Measurements from ENCODE around the gene CEP72.

Gene CEP72

DNA sequence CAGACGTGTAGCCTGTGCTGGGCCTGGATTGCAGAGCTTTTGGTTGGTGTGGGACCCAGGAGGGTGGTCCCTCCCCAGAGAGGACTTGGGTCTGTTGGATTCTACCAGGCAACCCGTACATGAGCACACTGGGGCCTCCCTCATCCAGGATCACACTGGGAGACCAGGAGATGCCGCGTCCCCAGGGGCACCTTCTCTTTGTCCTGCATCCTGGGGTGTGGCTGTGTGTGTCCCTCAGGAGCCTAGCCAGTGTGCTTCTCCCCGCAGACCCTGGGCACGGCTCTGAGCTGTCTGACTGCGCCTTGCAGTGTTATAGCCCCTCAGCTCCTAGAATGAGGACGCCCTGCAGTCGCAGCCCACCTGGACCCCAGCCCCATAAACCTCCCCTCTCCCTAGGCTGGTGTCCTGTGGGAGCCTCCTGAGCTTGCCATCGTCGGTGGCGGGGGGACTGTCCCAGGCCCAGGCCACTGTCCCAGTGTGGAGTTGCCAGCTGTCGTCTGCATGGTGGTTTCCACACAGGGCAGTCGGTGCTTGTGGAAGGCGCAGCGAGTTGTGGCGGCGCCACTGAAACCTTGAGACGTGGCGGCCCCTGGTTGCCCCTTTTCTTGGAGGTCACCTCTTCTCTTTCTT lies 27.6 kb downstream of the CEP72 start:
- no peak for DNase-seq

DNA sequence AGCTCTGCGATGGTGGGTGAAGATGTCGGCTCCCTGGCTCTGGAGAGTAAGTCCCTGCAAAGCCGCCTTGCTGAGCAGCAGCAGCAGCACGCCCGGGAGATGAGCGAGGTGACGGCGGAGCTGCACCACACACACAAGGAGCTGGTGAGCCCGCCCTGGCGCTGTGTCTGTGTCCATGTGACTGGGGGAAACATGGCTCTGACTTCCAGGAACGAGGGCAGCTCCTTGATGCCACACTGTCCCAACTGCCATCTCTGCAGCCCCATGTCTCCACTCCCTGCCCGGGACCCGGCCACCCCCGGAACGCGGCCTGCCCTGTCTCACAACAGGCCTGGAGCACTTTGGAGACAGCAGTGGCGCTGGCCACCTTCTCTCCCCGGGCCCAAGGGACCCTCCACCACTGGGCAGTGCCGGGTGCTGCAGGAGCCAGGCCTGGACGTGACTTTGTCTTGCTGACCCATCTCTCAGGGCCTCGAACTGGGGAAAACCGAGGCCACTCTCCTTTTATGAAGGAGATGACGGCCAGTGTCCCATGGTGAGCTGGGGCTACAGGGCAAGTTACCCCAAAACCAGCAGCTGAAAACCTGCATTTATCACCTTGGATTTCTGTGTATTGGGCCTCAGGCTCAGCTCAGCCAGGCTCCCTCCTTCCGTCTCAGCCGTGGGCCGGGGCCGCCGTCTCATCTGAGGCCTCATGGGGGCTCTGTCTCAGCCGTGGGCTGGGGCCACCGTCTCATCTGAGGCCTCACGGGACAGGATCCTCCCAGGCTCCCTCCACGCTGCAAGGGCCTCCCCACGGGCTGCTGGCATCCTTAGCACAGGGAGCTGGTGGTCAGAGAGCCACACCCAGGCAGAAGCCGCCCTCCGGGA lies 28.6 kb downstream of the CEP72 start:
- DNase-seq: no peak

DNA sequence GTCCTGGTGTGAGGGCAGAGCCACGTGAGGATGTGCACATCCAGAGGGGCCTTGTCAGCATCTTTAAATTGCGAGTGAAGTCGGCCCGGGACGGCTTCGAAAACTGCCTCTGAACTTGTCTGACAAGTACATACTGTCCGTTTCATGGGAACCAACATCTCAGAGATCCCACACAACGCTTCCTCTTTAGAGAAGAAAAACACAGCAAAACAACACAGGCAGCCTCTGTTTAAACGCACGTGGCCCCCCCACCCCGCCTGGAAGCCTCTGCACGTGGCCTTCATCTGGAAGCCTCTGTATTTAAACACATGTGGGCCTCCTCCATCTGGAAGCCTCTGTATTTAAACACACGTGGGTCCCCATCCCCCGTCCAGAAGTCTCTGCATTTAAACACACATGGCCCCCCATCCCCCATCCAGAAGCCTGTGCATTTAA lies 29.2 kb downstream of the CEP72 start:
- no peak for DNase-seq

DNA sequence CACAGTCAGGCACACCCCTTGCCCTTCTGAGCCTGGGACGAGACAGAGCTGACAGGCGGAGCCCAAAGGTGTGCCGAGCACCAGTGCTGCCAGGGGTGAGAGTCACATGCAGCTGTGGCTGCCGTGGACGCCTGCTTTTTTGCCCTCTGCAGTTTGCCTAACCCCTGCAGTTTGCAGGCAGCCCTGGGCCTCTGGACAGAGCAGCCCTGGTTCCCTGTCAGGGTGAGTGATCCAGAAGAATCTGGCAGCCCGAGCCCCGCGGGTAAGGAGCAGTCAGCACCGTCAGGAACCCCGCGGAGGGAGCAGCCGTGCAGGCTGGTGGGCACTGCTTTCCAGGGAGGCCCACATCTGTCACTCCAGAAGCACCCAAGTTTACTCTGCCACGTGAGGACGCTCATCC lies 30.3 kb downstream of the CEP72 start:
- DNase-seq: no peak

DNA sequence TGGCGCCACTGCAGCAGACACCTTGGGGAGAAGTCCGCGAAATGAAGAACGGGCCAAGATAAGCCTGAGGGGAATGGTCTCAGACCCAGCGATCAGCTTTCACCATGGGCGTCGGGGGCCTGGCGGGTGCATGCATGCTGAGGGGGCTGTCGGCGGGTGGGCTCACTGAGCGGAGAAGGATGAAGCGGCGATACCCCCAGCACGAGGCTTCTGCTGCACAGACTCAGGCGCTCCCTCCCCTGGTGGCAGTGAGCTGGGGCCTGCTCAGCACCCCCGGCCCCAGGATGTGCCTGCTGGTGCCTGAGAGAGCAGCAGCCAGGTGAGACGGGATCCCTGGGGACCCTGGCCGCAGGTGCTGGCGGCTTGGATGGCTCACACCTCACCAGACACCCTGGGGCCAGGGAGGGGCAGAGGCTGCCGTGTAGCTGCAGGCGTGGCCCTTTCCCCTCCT lies 31.2 kb downstream of the CEP72 start:
- peak; percentile 71 for DNase-seq

DNA sequence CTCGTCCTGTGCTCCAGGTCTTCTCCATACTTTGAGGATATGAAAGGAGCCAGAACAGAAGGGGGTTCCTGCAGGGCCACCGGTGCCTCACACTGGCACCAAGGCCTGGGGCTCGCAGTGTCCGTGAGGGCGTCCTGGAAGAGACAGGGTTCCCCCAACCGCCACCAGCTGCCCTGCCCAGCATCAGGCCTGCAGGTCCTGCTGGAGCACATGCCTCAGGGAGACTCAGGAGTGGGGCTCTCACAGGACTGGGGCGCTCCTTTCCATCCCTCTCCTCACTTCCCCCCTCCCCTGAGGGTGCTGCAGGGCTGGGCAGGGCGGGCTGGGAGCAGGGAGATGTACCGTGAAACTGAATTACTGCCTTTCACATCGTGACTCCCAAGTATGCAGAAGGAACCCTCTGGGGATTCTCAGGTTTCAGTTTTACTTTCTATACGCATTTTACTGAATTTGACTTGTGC lies 31.7 kb downstream of the CEP72 start:
- peak; percentile 79 for DNase-seq

DNA sequence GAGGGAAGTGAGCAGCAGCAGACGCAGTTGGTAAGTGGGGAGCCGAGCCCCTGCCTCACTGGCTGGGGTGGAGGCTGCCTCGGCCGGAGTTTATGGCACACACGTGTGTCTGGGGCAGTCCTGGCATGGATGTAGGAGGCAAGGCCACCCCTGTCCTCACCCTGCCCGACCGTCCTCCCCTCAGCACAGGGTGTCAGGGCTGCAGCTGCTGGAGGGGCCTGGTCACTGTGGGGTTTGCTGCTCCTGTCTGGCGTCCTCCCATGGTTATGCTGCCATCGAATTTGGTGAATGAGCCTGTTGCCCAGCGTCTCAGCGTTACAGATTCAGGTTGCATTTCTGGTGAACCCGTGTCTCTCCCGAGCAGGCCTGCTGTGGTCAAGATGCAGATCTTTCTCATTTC lies 32.4 kb downstream of the CEP72 start:
- no peak for DNase-seq

DNA sequence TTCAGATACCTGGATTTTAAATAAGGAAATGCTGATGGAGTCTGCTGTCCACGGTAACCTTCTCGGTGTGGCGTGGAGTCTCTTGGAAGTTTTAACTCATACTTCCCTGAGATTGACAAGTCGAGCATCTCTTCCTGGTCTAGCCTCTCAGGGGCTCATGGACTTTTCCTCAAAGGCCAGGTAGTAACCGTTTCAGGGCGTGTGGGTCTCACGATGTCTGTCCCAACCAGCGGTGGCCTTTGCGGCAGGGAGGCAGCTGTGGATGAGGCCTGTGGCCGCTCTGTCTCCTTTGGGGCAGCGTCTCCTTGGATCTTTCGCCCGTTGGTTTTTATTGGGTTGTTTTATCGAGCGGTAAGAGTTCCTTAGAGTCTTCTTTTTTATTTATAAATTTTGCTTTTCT lies 32.8 kb downstream of the CEP72 start:
- no peak for DNase-seq

DNA sequence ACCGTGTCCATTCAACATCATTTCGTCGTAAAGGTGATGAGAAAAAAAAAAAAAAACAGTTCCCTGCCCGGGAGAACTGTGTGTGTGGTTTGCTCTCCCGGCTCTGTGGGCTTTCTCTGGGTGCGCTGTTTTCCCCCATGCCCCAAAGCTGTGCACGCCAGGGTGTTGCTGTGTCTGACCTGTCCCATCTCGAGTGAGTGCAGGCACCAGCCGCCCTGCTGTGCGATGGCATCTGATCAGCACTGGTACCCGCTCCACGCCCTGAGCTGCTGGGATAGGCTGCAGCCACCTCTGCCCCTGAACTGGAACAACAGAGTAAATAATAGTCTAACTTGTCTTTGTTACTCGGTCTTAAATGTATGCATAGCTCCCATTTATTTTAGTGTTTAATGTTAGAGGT lies 33.3 kb downstream of the CEP72 start:
- no peak for DNase-seq

DNA sequence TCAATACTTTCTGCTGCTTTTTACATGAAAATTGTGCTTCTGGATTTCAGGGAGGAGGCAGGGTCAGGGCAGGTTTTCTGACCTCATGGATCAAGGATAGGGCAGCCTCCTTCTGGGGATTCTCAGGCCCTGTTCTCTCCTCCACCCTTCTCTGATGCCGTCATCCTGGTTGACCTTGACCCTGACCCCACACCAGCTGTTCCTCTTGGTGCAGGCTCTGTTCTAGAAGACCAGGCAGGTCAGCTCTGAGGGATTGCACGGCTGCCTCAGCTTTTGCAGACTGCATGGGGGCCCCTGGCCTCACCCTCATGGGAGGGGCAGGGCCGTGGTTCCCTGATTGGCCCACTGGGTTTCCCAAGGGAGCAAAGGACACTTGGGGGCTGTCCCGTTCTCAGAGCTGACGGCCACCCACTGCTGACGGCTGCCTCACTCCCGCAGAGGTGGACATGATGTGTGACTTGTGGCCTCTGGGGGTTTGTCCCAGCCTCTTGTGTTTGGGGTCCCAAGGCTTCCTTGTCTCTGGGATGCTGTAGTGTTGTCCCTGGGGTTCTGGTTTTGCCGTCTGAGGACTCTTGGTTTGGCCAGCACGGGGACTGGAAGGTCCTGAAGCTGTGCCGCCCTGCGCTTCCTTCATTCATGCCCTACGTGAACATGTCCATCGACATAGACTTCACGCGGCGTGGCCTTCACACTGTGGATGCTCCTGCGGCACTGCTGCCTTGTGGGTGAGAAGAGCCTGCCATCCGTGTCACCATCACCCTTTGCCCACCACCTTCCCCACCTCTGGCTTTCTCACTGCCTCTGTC lies 34.5 kb downstream of the CEP72 start:
- no peak for DNase-seq

DNA sequence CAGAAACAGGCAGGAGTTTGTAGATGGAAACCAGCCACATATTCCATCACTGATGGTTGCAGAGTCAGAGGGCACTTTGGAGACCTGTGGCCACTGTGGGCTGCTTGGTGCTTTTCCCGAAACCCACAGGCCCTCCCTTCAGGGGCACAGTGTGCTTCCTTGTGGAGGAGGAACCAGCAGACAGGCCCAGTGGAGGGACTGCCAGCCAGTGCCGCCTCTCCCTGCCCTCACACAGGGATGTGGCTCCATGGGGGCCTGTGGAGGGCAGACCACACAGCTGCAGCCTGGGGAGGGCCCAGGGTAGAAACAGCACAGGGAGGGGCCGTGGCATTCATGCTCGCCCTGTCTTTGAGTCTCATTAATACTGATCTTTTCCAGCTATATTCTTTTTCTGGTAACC lies 35.2 kb downstream of the CEP72 start:
- no peak for DNase-seq

DNA sequence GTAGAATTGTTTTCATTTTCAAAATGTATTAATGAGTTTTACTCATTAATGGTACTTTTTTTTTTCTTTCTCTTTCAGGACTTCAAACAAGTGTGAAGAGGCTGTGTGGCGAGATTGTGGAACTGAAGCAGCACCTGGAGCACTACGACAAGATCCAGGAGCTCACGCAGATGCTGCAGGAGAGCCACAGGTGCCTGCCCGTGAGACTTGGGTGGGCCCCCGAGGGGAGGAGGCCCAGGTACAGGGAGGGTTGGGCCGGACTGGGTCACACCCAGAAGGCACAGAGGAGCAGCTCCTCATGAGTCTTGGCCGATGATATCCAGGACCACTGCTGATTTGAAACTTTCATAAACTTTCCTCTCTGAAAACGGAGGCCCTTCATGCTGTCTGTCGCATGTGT lies 35.6 kb downstream of the CEP72 start:
- no peak for DNase-seq

DNA sequence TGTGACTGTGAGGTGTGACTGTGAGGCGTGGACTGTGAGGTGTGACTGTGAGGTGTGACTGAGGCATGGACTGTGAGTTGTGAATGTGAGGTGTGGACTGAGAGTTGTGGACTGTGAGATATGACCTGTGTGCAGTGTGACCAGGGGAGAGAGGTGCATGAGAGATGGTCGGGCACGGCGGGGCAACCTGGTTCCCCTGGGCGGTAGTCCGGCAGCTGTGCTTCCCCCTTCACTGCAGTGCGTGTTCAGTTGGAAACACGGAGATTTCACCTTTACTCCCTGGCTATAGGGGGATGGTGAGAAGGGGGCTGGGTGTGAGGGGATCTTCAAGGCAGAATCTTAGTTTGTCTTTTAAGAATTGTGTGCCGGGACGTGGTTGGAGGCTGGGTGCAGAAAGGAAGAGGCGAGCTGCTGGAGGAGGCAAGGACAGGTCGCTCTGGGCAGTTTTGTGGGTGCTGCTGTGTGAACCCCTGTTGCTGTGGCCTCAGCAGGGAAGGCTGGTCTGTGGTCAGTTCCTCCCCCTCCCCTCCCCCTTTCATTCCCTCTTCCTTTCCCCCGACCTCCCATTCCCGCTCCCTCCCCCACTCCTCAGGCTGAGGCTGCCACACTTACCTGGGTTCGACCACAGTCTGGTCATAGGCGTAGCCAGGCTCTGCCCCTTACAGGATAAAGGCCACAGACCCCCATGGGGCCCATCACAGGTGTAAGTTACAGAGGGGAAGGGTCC lies 39.3 kb downstream of the CEP72 start:
- no peak for DNase-seq

DNA sequence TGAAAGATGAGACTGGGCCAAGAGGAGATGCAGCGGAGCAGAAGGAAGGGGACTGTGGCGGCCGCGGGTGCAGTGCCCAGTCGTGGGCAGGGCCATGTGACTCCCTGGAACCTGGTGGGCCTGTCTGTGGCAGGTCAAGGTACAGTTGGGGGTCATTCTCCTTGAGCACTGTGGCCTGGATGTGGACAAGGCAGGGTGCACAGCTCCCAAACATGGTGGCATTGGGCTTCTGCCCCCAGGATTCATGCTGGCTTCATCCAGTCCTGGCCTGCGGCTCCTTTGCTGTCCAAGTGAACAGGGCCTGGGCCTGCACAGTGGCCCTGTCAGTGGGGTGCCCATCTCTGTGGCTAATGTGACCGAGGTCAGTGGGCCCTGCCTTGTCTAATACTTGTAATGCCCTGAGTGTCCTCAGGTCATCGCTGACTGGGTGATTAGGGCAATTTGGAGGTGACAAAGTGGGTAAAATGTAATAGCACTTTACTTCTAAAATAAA lies 39.9 kb downstream of the CEP72 start:
- no peak for DNase-seq

DNA sequence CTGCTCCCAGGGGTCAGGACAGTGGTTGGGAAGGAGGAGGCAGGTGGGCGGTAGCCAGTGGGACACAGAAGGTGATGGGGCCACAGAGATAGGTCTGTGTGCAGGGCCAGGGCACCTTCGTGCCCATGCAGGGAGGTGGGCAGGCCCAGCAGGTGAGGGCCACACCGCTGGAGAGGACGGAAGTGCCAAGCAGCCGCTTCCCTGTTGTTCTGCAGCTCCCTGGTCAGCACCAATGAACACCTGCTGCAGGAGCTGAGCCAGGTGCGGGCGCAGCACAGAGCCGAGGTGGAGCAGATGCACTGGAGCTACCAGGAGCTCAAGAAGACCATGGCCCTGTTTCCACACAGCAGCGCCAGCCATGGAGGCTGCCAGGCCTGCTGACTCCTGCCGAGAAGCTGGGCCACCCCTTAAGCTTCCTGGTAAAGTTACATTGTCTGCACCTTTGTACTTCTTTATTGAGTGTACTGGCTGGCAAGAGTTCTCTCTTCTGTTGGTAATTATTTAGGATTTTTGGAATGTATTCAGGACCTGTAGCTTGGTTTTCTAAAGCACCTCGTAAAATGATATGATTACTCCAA lies 40.7 kb downstream of the CEP72 start:
- no peak for DNase-seq

DNA sequence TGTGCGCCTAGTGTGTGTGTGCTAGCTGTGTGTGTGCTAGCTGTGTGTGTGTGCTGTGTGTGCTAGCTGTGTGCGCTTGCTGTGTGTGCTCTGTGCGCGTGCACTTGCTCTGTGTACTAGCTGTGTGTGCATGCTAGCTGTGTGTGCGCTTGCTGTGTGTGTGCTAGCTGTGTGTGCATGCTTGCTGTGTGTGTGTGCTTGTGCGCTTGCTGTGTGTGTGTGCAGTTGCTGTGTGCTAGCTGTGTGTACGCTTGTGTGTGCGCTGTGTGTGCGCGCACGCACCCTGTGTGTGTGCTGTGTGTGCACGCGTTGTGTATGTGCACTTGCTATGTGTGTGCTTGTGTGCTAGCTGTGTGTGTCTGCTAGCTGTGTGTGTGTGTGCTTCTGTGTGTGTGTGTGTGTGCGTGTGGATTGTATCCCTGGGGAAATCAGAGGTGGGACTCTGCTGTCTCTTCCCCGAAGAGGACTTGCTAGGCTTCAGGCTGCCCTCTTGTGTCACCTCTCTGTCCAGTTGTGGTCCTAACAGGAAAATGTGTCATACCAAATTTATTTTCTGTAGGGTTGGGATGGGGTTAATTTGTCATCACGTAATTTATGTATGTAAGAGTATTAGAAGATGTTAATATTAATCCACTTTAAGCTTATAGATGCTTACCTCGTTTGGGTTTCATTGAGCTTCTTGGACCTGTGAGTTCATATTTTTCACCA lies 42.1 kb downstream of the CEP72 start:
- DNase-seq: no peak

DNA sequence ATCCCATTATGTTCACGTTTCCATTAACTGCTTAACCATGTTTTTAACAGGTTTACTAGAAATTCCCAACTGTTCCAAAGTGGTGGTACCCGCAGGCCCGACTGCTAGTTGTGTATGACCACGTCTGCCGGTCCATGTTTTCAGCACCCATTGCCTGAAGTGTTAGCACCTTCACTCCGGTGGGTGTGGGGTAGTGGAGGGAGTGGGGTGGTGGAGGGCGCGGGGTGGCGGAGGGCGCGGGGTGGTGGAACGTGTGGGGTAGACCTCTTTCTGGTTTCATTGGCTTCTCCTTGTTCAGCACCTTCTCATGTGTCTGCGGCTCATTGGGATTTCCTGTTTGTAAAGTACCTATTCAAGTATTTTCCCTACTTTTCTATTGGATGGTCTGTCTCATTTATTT lies 43.3 kb downstream of the CEP72 start:
- no peak for DNase-seq

DNA sequence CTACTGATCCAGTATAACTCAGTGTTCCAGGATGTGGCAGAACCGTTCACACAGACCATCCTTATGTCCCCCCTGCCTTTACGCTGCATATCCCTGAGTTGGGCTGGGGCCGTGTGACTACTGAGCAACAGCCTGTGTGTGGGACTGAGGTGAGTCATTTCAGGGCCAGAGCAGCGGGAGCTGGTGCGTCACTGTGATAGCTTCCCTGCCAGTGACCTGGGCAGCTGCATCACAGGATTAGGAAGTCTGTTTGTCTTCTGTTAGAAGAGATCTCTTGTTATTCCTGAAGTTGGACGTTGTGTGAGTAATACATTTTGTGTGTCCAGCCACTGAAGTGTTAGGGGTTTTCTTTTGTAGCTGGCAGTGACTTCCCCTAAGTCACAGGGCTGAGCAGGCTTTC lies 45.4 kb downstream of the CEP72 start:
- no peak for DNase-seq

DNA sequence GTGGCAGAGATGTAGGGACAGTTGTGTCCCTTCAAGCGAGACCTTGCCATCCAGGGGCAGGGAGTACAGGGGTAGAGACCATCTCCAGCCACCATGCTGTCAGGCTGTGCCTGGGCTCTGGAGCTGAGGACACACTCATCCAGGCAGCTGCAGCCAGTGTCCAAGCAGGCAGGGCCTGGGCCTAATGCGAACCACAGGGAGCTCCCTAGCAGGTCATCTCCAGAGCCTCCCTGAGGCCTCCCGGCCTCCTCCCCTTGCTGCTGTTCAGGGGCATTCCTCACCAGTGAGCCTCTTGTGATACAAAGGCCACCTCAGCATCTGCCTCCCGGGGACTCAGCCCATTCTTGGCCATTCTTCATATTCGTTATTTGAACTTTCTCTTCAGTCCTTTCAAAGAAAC lies 46.0 kb downstream of the CEP72 start:
- DNase-seq: no peak

DNA sequence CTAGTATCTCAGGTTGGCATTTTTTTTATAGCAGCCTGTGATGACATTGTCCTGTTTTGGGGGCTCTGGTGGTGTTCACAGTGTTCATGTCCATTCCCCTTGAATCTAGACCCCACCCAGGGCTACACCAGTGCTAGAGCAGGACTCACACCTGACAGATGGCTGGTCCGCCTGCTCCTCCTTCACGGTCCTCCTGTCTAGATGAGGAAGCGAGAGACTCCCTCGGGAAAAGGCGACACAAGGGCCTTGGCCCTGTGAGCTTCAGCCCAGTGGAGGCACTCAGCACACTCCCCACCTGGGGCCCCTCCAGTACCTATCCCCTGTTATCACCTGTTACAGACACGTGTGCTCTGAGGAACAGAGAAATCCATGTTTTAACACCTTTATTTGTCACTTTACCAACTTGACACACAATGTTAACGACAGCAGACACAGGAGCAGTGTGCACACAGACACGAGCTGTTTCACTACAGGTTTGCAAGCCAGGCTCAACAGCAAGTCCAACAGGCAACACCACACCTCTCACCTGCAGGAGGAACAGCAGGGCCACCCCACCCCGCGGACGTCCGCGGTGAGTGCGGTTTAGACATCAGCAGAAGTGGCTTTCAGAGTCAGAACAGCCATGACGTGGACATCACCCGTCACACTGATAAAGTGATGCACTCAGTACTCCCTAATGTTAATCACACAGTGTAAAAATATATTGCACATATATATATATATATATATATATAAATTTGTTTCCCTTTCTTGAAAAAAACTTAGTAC lies 47.5 kb downstream of the CEP72 start:
- no peak for DNase-seq

DNA sequence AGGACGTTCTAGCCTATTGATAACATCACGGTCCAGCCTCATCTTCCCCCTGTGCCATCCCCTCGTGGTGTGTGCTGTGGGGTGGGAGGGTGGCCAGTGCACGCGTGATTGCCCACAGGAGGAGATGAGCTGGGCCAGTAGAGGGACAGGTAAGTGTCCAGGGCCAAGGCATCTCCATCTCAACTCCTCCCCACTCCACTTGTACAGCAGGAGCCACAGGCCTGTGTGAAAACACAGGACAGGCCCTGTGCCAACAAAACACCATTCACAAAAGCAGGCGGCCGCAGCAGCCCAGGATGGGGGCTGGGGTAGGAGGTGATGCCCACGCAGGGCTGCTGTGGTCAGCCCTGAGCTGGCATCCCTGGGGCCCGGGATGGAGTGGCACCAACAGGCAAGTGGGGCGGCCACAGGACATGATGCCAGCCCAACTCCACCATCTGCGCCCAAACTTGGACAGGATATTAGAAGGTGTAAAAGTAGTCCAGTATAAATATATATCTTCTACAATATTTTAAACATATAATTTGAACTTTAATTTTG lies 48.4 kb downstream of the CEP72 start:
- no peak for DNase-seq
